ENCODE results near the gene PCGF3. TPM values are rescaled to one million over a fixed set of nuclear protein-coding genes. Genes with fewer than 3 reads are reported as not detected.
"Not testable (repeated sequence)": the region's sequence is repeated elsewhere in the genome, so short reads cannot be mapped to it uniquely, and the experiment has no call there.

PCGF3 gene
- total RNA-seq, 1 donor from 2014 or later, result 43.7 TPM

DNA sequence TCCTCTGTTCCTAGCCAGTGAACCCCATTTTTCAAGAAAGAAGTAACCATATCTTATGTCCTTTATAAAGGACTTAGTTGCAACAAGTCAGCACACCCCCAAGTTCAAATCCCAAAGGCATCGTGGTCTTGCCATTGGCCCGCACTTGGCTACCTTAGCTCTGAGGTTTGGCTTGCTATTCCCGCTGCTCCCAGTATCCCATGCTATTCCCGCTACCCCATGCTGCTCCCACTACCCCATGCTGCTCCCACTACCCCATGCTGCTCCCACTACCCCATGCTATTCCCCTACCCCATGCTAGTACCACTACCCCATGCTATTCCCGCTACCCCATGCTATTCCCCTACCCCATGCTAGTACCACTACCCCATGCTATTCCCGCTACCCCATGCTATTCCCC, 37.4 kb upstream of the PCGF3 start:
- DNase-seq, result not testable (repeated sequence)

DNA sequence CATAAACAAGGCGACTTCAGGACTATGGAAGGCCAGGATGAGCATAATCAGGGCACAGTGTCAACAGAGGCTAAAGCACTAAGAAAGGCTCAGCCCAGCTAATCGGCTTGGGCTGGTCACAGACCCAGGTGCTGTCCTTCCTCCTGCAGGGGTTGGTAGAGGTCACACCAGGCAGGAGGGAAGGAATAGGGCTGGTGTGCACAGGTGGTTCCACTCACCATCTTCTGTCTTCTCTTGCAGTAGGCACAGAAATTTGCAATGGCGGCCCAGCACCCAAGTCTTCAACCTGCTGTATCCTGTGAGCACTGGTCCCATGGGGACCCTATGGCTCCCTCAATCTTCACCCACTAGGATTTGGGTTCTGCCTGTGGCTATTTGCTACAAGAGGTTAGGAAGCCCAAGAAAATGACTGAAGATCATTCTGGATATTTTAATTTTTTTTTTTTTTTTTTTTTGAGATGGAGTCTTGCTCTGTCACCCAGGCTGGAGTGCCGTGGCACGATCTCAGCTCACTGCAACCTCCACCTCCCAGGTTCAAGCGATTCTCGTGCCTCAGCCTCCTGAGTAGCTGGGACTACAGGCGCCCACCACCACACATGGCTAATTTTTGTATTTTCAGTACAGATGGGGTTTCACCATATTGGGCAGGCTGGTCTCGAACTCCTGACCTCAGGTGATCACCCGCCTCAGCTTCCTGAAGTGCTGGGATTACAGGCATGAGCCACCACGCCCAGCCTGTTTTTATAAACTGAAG, 35.6 kb upstream of the PCGF3 start:
- DNase-seq, result not testable (repeated sequence)

DNA sequence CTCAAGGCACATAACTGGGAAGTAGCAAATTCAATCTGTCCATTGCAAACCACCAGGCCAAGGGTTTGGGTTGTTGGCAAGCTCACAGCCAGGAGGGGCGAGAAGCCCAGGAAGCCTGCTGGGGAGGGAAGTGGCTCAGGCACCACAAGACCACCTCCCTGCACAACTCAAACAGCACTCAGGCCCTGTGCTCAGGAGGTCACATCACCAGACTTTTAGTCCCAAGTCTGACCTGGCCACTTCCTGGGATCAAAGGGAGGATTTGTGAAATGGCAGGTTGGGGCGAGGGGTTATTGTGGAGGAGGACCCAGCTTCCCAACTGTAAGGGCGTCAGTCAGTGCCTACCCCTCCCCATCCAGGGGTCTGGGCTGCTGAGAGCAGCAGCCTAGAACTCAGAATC, 33.9 kb upstream of the PCGF3 start:
- DNase-seq, result no peak

DNA sequence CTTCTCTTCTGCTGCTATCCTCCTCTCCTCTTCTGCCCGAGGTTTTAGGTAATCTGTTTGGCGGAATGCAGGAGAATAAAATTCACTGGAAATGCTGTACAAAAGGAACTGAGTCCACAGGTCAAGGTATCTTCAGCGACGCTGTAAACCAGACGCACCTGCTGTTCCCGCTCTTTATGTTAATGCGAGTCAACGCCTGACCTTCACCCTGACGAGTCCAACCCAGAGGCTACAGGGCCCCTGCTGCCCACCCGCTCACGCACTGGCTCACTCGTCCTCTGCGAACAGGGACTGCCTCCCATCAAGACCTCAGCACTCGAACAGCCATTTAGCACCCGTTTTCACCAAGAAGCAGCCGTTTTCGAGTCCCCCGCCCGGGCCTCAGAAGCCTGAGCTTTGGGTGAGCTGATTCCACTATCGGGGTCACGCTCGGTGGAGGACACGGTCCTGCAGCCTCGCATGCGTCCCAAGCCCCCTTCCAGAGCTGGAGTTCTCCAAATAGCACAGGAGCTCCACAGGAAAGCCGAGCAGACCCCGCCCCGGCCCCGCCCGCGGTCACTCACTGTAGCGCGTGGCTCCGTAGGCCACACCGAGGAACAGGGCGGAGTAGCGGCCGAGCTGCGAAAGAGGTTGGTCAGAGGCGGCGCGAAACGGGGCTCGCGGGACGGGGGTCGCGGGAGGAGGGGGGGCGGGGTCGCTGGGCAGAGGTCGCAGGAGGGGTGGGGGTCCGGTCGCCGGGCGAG, 32.1 kb upstream of the PCGF3 start:
- DNase-seq, result no peak

DNA sequence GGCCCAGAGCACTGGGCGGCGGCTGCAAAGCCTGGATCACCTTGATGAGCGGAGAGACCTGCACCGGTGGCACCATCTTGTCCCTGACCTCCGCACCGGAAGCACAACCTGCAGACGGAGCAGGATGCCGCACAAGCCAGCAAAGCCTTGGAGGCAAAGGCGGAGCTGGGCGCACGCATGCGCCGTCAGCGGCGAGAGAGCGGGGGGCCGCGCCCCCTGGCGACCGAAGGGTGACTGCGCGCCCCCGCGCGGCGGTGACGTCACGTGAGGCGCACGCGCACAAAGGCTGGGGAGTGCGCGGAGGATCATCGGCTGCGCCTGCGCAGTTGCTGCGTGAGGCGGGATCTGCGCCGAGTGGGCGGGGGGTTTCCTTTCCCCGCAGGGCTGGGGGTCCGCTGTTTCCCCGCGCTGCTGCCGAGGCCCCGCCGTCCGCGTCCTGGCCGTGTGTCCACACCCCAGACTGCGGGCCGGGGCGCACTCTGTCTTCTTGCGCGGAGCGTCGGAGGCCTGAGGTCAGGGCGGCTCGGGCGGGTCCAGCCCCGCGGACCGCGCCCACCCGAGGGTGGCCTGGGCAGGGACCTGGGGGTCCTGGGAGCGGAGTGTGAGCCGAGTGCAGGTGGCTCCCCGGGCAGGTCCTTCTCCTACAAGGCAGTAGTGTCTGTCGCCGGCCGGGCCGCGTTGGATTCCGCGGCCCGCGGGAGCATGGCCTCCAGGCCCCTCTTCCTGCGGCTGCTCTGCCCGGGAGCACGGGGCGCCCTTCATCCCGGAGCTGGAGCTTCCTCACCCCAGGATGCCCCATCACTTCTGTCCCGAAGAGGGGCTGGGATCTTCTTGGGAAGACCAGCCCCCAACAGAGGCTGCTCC, 31.2 kb upstream of the PCGF3 start, which contains the start of the genes ATP5ME and MYL5:
Gene ATP5ME, minus strand, starts transcription at position 105 of the 864 bp plus-strand sequence. Its CDS starts 29 bp downstream, at position 76.
Gene MYL5, plus strand, starts transcription at position 371 of the 864 bp plus-strand sequence. CDS start 3,485 bp downstream, outside the sequence.
- peak; percentile 99 for DNase-seq

DNA sequence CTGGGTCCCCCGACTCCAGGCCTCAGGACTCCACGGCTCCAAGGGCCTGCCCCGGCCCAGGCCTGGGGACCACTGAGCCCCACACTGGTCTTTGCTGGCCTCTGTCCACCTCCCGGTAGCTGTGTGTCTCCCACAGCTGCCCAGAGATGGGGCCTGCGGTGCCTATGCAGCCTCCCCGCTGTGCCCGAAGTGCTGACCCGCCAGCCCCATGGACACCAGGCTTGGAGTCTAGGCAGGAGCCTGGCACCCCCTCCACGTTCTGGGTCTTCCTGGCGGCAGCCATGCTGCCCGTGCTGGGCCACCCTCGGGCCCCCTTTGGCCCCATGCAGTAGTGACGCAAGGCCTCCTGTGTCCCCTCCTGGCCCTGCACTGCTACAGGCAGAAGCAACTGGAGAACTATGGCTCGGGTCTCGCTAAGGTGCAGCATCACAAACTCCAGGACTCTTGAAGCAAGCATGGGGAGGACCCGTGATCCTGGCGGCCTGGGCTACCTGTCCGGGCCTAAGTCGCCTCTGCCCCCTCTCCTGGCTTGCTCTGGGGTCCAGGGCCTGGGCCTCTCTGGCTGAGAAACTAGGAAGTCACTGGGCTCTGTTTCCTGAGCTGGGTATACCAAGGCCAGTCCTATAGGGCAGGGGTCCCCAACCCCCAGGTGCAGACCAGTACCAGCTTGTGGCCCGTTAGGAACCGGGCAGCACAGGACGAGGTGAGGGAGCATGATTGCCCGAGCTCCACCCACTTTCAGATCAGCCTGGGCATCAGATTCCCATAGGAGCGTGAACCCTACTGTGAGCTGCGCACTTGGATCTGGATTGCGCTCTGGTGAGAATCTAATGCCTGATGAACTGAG, 30.4 kb upstream of the PCGF3 start:
- no peak for DNase-seq

DNA sequence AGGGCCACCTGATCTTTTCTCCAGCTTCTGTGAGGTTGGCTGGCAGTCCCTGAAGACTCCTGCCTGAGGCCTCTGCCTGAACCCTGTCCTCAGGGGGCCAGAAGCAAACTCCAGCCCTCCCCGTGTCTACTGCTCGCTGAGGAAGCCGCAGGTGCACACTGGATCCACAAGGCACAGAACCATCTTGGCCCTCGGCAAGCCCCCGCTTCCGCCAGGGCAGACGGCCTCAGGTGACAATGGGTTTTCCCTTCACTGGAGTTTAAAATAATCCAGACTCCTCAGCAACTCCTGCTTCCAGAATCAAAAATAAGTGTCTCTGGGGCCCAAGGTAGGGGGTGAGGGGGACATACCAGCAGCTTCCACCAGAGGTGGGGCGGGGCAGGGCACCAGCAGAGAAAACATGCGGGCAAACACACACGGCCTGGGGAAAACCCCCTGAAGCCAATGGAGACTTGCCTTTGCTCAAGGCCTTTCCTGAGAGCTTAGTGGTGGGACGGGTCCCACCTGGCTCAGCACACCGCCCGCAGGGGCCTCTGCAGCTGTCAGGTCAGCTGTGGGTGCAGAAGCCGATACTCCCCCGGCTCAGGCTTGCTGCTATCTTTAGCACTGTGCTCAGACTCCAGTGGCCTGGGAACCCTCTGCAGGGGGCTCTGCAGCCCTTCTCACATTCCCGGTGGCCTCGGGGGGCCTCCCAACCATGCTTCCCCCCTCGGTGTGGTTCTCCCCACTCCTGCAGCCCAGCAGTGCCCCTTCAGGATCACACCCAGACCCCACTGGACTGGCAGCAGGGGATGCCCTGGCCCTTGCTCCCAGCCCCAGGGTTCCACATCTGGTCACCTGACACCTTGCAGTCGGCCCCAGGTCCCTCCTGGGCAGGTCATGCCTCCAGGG, 29.4 kb upstream of the PCGF3 start:
- no peak for DNase-seq

DNA sequence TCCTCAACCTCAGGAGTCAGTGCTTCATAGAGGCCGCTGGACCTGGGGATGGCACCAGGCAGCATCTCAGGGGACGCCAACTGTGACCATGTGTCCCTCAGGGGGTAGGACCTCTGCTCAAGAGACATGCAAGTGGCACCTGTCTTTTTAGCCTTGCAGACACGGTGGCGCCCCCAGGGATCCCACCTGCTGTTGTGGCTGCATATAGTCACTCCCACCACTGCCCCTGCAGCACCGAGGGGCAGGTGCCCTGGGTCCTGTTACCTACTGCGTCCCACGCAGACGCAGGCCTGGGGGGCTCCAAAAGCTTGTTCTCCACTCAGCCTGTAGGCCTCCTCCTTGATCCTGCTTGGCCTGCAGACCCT, 28.8 kb upstream of the PCGF3 start:
- DNase-seq, result no peak

DNA sequence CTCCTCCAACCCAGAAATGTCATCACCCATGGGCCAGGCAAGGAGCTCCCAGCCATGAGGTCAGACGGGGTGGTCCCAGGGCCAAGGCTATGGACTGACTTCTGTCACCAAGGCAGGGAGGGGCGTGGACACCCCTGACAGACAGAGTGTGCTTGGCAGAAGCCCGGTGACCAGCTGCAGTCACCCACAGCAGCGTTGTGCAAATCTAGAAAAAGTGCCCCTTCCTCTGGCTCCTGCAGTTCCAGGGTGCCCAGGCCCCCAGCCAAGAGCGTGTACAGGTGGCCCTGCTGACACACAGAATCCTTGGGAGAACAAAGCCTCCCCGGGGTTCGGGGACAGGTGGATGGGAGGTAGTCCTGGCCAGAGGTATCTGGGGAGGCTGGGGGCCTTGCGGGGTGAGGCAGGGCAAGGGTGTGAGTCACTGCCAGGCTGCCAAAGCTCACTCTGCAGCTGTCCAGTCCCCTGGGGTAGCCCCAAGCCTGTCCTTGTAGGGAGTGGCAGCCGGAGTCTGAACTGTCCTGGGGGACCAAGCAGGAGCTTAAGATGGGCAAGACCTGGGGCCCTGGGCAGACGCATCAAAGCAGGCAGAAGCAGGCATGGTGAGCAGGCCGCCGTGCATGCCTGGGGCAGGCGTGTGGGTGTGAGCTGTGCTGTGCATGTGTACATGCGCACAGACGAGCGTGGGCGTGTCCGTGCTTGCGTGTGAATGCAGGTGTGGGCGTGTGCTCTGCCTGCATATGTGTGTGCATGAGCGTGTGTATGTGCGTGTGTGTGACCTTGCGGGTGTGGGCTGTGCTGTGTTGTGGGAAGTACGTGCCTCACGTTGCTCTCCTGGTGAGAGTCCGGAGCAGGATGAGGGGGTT, 28.0 kb upstream of the PCGF3 start:
- no peak for DNase-seq

DNA sequence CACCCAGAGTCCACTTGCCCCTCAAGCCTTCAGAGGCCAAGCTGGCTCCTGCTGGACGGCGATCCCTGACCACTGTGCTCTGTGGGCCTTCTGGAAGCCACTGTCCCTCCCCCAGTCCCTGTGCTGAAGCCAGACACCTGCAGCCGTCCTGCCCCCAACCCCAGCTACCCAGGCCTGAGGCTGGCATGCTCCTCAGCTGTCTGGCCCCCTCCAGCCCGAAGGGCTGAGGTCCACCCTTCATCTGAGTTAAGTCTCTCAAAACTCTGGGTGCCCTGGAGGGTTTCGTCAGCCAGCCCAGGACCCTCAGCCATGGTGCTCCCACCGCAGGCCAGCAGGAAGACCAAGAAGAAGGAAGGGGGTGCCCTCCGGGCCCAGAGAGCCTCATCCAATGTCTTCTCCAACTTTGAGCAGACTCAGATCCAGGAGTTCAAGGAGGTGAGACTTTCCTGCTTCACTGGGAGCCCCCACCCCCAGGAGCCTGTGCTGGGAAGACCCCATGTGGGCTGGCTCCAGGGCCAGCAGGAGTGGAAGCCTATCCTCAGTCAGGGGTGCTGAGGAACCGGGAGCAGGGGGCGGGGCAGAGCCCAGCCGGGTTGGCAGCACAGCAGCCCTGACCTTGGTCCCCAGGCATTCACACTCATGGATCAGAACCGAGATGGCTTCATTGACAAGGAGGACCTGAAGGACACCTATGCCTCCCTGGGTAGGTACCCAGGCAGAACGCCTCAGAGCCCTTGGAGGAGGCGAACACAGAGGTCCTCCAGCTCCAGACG, 27.1 kb upstream of the PCGF3 start:
- DNase-seq, result no peak

DNA sequence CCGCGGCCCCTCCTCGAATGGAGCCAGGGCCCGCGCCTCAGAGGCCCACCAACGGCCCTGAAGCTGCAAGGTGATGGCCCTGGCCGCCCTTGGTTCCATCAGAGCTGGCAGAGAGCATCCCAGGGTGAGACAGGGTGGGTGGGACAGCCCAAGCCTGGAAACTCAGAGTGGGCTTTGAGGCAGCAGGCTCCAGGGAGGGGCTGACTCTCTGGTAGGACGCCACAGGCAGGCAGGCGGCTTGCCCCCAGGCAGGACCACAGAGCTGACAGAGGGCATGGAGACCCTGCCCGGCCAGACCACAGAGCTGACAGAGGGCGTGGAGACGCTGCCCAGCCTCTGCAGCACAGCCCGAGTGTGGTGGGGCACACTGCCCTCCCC, 26.5 kb upstream of the PCGF3 start:
- no peak for DNase-seq

DNA sequence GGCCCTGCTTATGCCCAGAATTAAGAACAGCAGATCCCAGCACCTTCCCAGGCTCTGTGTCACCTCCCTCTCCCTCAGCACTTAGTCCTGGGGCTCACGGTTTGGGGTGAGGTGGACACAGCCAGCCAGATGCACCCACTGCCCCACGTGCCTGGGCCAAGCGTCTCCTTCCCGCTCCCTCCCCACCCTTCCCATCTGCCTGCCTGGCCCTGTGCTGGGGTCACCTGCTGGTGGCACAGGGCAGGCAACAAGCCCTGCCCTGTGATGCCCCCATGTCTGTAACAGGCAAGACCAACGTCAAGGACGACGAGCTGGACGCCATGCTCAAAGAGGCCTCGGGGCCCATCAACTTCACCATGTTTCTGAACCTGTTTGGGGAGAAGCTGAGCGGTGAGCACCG, 26.0 kb upstream of the PCGF3 start:
- DNase-seq, result no peak

DNA sequence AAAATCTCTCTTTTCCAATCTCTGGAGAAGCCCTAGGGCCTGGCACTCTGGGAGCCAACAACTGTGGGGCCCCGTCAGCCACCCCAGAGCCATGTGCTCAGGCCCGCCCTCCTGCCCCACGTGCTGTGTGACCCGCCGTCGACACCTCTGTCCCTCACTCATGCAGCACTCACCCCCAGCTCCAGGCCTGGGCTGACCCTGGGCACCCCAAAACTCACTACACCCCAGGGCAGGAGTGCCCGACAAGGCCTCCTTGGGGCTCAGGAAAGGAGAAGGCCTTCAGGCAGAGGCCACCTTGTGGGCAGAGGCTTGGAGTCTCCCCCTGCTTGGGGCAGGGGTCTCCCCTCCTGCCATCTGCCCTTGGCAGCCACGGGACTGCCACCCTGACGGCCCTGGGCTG, 25.5 kb upstream of the PCGF3 start:
- DNase-seq, result no peak

DNA sequence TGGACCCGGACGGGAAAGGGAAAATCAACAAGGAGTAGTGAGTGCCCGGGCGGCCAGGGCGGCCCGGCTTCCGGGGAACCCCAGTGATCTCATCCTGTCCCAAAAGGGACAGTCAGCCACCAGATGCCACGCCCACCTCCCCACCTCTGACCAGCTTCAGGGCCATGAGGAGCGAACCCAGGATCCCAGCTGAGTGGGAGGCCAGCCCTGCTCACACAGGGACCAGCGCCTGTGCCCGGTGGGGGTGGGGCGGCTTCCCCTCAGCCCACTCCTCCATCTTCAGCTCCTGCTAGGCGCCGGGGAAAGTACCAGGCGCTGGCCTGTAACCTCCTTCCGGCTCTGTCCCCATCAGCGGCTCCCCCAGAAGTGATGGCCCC, 25.1 kb upstream of the PCGF3 start:
- no peak for DNase-seq

DNA sequence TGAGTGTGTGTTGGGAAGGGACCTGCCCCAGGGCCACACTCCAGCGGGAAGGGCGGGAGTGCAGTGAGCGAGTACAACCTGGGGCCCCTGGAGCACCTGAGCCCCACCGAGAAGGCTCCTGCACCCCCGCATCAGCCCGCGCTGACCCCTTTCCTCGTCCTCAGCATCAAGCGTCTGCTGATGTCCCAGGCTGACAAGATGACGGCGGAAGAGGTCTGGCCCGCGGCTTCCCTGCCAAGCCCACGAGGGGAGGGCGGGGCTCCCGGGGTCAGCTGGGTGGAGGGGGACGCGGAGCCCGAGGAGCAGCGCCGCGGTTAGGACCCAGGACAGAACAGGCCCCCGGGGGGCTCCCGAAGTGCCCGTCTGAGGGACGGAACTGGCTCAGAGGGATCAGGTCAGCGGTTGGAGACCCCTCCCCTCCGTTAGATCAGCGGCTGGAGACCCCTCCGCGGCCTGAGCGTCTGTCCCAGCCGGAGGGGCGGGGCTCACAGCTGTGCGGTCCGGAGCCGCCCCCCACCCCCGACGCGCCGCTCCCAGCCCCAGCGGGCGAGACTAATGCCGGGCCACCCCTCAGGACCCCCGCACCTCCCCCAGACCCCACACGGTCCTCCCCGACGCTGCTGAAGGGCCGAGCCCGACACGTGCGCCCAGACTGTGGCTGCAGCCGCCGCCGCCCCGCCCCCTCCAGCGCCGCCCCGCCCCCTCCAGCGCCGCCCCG, 24.5 kb upstream of the PCGF3 start:
- DNase-seq, result no peak

DNA sequence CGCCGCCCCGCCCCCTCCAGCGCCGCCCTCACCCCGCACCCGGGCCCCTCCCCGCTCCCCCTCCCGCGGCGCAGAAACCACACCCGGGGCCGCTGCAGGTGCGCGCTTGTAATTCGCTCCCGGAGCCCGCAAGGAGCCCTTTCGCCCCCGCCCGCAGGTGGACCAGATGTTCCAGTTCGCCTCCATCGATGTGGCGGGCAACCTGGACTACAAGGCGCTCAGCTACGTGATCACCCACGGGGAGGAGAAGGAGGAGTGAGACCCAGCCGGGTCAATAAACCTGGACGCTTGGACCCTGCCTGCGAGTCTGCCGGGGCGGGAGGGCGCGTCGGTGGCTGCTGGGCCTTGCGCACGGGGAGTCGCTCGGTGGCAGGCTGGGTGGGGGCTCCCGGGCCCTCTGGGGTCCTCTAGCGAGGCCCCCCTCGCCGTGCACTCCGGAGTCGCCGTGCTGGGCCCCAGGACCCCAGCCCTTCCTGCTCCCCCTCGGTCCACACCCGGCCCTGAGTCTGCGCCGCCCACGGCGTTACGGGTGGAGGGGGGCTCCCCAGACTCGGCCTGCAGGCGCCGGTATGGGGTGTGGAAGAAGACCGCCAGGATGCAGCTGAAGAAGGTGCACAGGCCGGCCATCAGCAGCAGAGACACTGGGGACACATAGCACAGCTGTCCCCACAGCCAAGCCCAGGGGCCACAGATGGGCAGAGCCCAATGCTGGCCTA, 23.7 kb upstream of the PCGF3 start:
- no peak for DNase-seq

DNA sequence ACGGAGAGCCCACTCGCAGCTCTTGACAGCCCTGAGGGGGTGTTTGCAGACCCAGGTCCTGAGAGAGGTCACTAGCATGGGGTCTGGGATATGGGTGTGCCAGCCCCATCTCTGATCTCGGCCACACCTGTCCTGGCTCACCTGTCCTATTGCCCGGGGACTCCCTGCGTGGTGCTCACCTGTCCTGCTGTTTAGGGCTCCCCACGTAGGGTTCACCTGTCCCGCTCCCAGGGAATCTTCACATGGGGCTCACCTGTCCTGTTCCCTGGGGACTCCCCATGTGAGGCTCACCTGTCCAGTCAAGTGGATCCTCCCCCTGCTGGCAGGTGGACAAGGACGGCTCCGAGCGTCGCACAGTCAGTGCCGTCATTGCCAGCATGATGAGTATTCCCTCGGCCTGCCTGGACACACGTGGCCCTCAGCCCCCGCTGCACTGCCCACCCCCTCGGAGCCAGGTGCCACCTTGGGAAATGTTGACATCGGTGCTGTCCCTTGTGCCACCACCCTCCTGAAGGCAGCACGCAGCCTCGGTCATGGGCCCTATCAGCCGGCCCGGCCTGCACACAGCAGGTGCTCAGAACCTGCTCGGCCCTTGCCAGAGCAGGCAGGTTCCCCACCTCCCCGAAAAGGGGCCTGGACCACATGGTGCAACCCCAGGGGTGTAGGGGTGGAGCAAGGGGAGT, 23.0 kb upstream of the PCGF3 start:
- DNase-seq, result no peak
